ENCODE data around the gene NAPA. TPM values are rescaled to one million over a fixed set of nuclear protein-coding genes. Genes with fewer than 3 reads are reported as not detected.

Gene NAPA
- total RNA-seq, 1 experiment from 2014 or later: 95.9 TPM

- H3K9me2 ChIP-seq (replicated peaks; ENCODE audit: low read length): no peaks in the 10 kb centered on the region
- H3K4me2 ChIP-seq (ENCODE audit: low read length): peak overlapping the region; percentile 90
- CTCF ChIA-PET: no interaction called here
- no peaks in the 10 kb centered on the region for H3K9me3 ChIP-seq (ENCODE audit: low read length)
- DNase-seq (no peak), ATAC-seq (no peak)
- TF ChIP-seq EZH2 (IDR thresholded peaks at IDR 0.05; ENCODE audit: low read length, unreplicated experiment) (no peak), EZH2phosphoT487 (IDR thresholded peaks at IDR 0.05; ENCODE audit: borderline replicate concordance, low read length) (no peak), CTCF (conservative IDR thresholded peaks at IDR 0.05; ENCODE audit: low read depth, low read length) (no peak)
- H2AFZ ChIP-seq (ENCODE audit: low read length): no peak overlapping the region
- intact Hi-C loops (cut with micrococcal nuclease): no loop called here
- POLR2A ChIA-PET (ENCODE audit: unreplicated experiment): no interaction called here
- H3K36me3 ChIP-seq (ENCODE audit: low read depth, low read length): no peaks in the 10 kb centered on the region
- H4K20me1 ChIP-seq (ENCODE audit: low read length): no peaks in the 10 kb centered on the region
- H3K4me3 ChIP-seq (ENCODE audit: low read length): peak overlapping the region; percentile 89; the same call in 1 of the 2 replicates
- H3K9ac ChIP-seq (ENCODE audit: low read length): no peak overlapping the region; the same call in 1 of the 2 replicates
- no peaks in the 10 kb centered on the region for H3K79me2 ChIP-seq (ENCODE audit: low read length)
- no peaks in the 10 kb centered on the region for H3K27me3 ChIP-seq (ENCODE audit: low read length)
- H3K4me1 ChIP-seq (ENCODE audit: insufficient read depth, low read length): no peaks in the 10 kb centered on the region
- H3K27ac ChIP-seq (ENCODE audit: low read length): no peak overlapping the region
- BruUV-seq (replicated peaks): no TSS peak
- no peaks in the 10 kb centered on the region for H3F3A ChIP-seq (ENCODE audit: low read length, unreplicated experiment)
Observed at GRCh38 chr19:47485210-47485609, 29.7 kb downstream of the NAPA start.

DNA sequence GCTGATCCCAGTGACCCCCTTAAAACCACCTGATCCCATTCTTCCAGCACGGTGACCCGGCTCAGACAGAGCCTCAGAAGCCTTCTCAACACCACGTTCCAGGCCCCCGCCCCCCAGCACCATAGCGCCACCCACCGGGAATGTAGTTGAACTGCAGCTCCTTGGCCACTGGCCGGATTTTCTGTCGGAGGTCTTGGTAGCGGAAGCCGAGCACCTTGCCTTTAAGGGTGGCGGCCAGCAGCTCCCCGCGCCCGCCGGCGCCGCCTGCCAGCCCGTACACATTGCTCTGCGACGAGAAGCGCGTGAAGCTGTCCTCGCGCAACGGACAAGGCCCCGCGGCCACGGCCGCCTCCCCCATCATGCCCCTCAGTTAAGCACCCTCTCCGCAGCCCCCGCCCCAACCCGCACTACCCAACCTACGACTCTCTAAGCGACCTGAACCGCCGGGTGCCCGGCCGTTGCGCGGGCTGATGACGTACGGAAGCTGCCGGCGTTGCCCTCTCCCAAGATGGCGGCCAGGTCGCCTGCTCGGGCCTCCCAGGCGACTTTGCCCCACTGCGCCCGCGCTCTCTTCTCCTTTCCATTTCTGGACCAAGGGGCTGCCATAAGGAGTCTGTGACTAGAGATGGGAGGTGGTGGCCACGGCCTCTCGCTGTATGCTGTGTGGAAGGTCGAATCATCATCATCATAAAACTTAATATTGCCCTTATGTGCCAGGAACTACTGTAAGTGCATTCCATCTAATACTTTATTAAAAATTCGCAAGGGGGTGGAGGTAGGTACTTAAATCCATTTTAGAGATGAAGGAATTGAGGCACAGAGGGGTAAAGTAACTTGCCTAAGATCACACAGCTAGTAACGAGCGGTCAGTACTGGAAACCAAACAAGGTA lies 30.8 kb downstream of the NAPA start, which contains the start of gene KPTN:
KPTN (minus strand) TSS at position 420 of the 891 bp plus-strand sequence; CDS start at position 361, 59 bp downstream.
- BruUV-seq (replicated peaks): TSS peak; percentile 78

More for the DNA sequence above, 30.8 kb downstream of the NAPA start, which contains the start of gene KPTN:
- ATAC-seq (peak; percentile 80), DNase-seq (peak; percentile 80)
- H3K9ac ChIP-seq (ENCODE audit: low read length): peak within 1 kb of the TSS; percentile 86
- no peaks in the 10 kb centered on the region for H3K9me2 ChIP-seq (replicated peaks; ENCODE audit: low read length)
- no peaks in the 10 kb centered on the region for H3K79me2 ChIP-seq (ENCODE audit: low read length)
- peak; percentile 92 for TF ChIP-seq CTCF (conservative IDR thresholded peaks at IDR 0.05; ENCODE audit: low read depth, low read length)
- TF ChIP-seq EZH2phosphoT487 (IDR thresholded peaks at IDR 0.05; ENCODE audit: borderline replicate concordance, low read length): no peak
- TF ChIP-seq EZH2 (IDR thresholded peaks at IDR 0.05; ENCODE audit: low read length, unreplicated experiment): no peak
- no peaks in the 10 kb centered on the region for H3F3A ChIP-seq (ENCODE audit: low read length, unreplicated experiment)
- peak within 1 kb of the TSS; percentile 60 for H3K27ac ChIP-seq (ENCODE audit: low read length)
- POLR2A ChIA-PET (ENCODE audit: unreplicated experiment): interaction anchor here (0.6 to 0.7 kb wide), 2 partner anchors 177 to 385 kb away, joined by 3 to 4 read pairs; no protein-coding TSS in a partner anchor
- H3K4me2 ChIP-seq (ENCODE audit: low read length): peak within 1 kb of the TSS; percentile 90
- H3K4me1 ChIP-seq (ENCODE audit: insufficient read depth, low read length): no peaks in the 10 kb centered on the region
- no peaks in the 10 kb centered on the region for H3K27me3 ChIP-seq (ENCODE audit: low read length)
- peak within 1 kb of the TSS; percentile 89 for H3K4me3 ChIP-seq (ENCODE audit: low read length)
- H3K9me3 ChIP-seq (ENCODE audit: low read length): no peaks in the 10 kb centered on the region
- intact Hi-C loops (cut with micrococcal nuclease): no loop called here
- CTCF ChIA-PET: interaction anchor here (0.5 to 1.1 kb wide), 2 partner anchors 31 to 74 kb away, joined by 3 to 7 read pairs; partner anchors contain the start of gene NAPA
- H3K36me3 ChIP-seq (ENCODE audit: low read depth, low read length): no peaks in the 10 kb centered on the region
- H4K20me1 ChIP-seq (ENCODE audit: low read length): no peaks in the 10 kb centered on the region
- H2AFZ ChIP-seq (ENCODE audit: low read length): peak within 1 kb of the TSS; percentile 87

All from PC-3 (cell line).